OCI-M2 (cell line): ENCODE data around the gene BCORL1.

Experiments
- DNase-seq: peaks from one replicate; lab custom pipeline; 2025; ENCODE audit not compliant: unreplicated experiment; lab: John Stamatoyannopoulos, UW

The BCORL1 gene

DNA sequence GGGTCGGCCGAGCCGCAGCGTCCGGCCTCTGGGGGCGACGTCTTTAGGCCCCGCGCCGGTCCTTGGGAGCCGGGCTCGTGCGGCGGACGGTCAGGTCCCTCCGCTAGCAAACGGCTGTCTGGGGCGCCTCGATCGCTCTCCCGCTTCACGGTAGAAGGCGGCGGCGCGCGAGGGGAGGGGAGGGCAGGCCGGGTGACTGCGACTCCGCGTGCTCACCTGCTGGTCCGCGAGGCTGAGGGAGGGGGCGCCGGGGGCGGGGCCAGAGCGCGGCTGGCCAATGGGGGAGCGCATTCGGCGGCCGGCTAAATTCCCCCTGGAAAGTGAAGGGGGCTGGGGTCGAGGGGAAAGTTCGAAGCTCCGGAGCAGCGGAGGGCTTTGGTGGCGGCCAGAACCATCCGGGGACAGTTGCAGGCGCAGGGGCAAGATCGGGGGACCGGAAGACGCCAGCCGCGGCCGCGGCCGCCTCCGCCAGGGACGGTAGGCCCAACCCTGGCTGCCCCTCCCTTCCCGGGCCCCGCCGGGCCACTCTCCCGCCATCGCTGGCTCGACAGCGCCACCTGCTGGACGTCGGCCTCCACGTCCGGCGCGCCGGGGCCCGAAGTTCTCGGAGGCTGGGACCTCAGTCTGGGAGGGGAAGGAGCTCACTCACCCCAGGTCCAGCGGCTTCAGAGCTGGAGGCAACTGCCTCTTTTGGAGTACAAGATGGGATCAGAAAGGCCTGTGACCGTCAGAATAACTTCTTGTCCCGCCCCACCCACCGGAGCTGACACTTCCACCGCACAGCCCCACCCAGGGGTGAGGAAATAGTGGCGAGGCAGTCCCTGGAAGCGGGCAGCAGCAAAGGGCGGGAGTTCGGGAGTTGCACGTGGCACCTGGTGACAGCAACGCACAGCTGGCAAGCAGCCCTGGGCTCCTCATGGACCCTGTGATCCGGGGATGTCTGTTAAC, 78.0 kb downstream of the BCORL1 start:
- DNase-seq = no peak

- no peak for DNase-seq
These were observed 84.7 kb downstream of the BCORL1 start for GRCh38 chrX:130066975-130067615.

DNA sequence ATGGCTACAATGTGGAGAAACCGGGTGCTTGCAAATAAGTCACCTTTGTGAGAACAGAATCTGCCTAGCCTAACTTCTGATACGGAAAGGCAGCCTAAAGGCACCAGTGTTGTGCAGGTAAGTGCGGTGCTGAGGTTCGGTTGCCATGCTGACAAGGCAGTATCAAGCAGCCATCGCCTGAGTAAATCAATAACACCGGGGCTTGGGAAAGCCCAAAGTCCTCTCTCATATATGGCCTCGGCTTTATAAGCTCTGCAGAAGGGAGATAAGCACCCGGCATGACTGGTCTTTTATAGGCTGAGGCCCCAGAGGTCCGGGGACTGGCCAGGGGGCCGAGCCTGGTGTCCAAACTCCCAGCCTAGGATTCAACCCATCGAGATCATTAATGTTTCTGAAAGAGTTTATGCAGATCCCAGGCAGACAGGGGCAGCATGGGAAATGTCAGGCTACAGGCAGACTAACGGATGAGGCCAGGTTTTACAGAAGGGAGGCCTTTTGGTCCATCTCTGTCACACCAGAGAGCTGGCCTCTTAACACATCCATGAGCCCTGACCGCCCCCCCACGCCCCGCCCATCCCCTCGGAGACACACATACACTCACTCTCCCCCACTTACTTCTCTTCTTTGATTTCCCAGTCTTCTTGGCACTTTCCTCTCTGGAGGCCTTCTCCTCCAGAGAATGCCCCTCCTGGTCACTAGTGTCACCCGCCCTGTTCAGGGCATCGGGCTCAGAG, 89.3 kb downstream of the BCORL1 start:
- DNase-seq = no peak

GRCh38 chrX:130072345-130072740, 89.9 kb downstream of the BCORL1 start:
- no peak for DNase-seq

DNA sequence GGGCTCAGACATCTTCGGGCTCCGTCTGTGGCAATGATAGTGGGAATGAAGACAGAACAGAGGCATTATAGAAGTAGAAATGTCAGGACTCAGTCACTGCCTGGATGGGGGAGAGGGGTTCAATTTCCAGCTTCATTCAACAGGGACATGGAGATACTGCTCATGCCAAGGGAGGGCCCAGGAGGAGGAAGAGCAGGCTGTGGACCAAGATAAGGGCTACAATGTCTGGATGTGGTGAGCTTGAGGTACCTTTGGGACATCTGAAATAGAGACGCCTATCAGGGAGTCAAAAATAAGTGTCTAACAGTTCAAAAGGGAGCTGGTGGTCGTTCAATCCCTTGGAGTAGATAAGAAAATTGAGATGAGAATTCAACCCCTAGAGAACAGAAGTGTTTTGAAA, 93.3 kb downstream of the BCORL1 start:
- DNase-seq = no peak

- no peak for DNase-seq
These were observed 97.5 kb downstream of the BCORL1 start for GRCh38 chrX:130079824-130080406.

GRCh38 chrX:130080791-130081367, 98.4 kb downstream of the BCORL1 start:
- DNase-seq = no peak

- no peak for DNase-seq
These were observed 99.1 kb downstream of the BCORL1 start for GRCh38 chrX:130081421-130082045.

- DNase-seq = no peak
These were observed 100.0 kb downstream of the BCORL1 start for GRCh38 chrX:130082244-130083106.

DNA sequence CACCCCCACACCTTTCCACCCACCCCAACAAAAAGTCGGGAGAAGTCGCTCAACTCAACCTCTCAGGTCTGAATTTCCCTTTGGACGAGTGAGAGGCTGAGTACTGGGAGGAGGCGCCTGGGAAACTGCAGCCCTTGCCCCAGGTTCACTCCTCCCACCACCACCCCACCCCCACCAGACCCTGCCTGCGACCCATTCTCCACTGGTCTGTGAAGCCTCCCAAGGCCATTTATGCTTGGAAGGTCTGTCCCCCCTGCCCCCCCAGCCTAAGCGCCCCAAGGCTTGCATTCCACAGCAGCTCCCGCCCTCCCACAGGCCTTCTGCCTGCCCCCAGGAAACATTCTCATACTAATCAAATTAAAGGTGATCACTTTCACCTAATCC, 100.7 kb downstream of the BCORL1 start:
- no peak for DNase-seq

- DNase-seq = no peak
These were observed 101.4 kb downstream of the BCORL1 start for GRCh38 chrX:130083656-130084382.

GRCh38 chrX:130084631-130085237, 102.3 kb downstream of the BCORL1 start:
- no peak for DNase-seq

- DNase-seq = no peak
These were observed 103.4 kb downstream of the BCORL1 start for GRCh38 chrX:130085551-130086446.

DNA sequence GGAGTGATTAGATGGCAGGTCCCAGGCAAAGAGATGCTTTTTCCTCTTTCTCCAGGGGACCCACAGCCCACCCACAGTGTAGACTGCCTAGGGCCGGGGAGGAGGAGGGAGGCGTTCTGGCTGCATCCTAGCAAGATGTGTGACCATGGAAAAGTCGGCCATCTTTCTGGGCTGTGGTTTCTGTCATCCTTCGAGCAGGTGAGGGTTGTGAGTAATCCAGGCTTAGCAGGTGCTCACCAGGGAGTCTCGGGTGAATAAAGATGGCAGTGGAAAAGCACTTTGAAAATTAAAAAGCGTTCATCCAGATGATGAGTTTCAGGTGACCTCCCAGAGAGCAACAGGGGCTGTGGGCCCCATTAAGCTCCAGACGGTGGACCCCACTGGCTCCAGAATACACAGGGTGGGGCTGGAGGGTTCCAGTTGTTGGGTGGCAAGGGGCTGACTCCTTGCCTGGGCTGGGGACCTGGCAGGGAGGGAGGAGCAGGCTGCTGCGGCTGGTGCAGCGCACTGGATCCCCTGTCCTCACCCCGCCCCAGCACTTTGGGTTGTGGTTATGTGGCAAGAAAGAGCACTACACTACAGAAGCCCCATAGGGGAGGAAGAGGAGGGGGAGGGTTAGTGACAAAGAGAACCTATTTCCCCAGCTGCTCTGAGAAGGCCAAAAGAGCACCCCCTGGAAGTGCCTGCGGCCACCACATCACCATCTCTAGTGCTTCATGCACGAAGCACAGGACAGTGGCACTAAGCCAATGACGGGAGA, 104.2 kb downstream of the BCORL1 start:
- no peak for DNase-seq

DNA sequence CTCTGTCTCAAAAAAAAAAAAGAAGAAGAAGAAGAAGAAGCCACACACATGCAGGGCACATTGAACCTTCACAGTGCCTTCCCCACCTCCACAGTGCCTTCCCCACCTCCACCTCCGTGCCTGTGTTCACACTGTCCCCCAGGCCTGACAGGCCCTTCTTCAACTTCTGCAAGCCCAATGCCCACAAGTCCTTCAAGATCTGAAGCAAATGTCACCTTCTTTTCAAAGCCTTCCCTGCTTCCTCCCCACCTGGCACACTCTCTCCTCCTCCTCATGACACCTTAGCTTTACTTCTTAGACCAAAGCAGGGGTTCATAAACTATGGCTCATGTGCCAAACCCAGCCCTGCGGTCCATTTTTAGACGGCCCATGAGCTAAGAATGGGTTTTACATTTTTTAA, 107.9 kb downstream of the BCORL1 start:
- DNase-seq = no peak

DNA sequence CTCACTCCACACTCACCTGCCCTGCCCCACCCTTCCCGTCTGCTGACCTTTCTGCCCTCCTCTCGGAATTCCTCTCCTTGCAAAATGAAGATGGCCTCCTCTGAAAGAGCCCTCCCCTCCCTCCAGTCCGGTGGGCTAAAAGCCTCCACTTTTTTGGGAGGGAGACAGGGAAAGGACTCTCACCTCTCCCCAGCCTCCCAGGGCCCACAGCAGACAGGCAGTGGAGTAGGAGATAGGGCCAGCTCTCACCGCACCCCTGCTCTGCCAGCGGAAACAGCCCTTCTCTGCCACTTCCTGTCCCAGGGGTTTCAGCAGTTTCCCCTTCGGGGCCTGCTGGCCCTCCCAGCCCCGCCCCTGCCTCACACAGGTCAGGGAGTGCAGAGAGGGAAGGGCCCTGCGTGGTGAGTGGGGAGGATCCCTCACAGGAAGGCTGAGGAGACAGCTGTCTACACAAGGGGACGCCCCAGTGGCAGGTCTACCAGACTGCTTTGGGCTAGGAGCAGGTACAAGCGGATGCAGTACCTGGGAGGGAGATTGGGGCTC, 109.6 kb downstream of the BCORL1 start:
- DNase-seq = no peak
